Colonic mucosa (tissue), 4 donors: Measurements from ENCODE around the gene FARSB. TPM values are rescaled to one million over a fixed set of nuclear protein-coding genes. Genes with fewer than 3 reads are reported as not detected.

ENCODE experiments used
- DNase-seq: peaks from one replicate; pipeline ENCODE4 v3.0.0-alpha.2; 2020
- H3K27ac ChIP-seq: fragments of 200-600 bp; one replicate; pipeline ENCODE4 v1.8.0; 2021
- H3K27me3 ChIP-seq: fragments of 200-600 bp; one replicate; pipeline ENCODE4 v1.8.0; 2021
- H3K36me3 ChIP-seq: fragments of 200-600 bp; one replicate; pipeline ENCODE4 v1.8.0; 2021
- H3K4me1 ChIP-seq: fragments of 200-600 bp; one replicate; pipeline ENCODE4 v1.8.0; 2021; ENCODE audit warnings: mild to moderate bottlenecking
- H3K4me3 ChIP-seq: fragments of 200-600 bp; one replicate; pipeline ENCODE4 v1.8.0; 2021
- H3K9ac ChIP-seq, 2 donors: one replicate each; pipeline ENCODE4 v1.7.0; 2013; ENCODE audit warnings: control low read depth in 2 of 2, low read depth in 2 of 2, low read length in 2 of 2
- H3K9me3 ChIP-seq: fragments of 200-600 bp; one replicate; pipeline ENCODE4 v1.8.0; 2021
- CTCF ChIP-seq: fragments of 200-600 bp; IDR thresholded peaks from one replicate; pipeline ENCODE4 v1.8.0; 2022; ENCODE audit warnings: antibody characterized with exemption, mild to moderate bottlenecking
- intact Hi-C: fragments of 100-400 bp; cut with DNase I; formaldehyde crosslinking; loops from one replicate; pipeline ENCODE4 v1.14.1; 2022
- total RNA-seq, 2 donors: library from RNA; stranded (reverse); fragmentation: NEBNext Ultra II Directional in 1 of 2; extraction: Animal tissue kit (Norgen Biotek cat#: 25700) in 1 of 2; gene quantifications; one replicate each; pipeline ENCODE4 v1.2.1, GENCODE V29; 2021
- donor health status: healthy.
- donor health status: DM: no; HTN: no; CAD: no.
- donor health status: DM: no; HTN: no; CAD: no.

FARSB gene
- total RNA-seq, 2 donors from 2014 or later, result 21.9 to 34.6 TPM

GRCh38 chr2:222627764-222628163 lies 28.1 kb downstream of the FARSB start:
- Histone ChIP-seq H3K9ac (no peak overlapping the region), H3K4me1 (no peaks in the 10 kb centered on the region), H3K27ac (no peak overlapping the region), H3K27me3 (no peaks in the 10 kb centered on the region), H3K36me3 (no peaks in the 10 kb centered on the region), H3K4me3 (no peak overlapping the region), H3K9me3 (no peaks in the 10 kb centered on the region)
- intact Hi-C loops, result no loop called here
- TF ChIP-seq CTCF, result no peak
- no peak for DNase-seq

- no peaks in the 10 kb centered on the region for H3K36me3 ChIP-seq
- no peak for TF ChIP-seq CTCF
These were observed 32.1 kb downstream of the FARSB start for GRCh38 chr2:222623756-222624309.

GRCh38 chr2:222622910-222623309 lies 33.0 kb downstream of the FARSB start:
- H3K36me3 ChIP-seq, result no peaks in the 10 kb centered on the region
- no peak for DNase-seq
- no peak for TF ChIP-seq CTCF
- no peaks in the 10 kb centered on the region for H3K9me3 ChIP-seq
- no peaks in the 10 kb centered on the region for H3K27me3 ChIP-seq
- no peak overlapping the region for H3K27ac ChIP-seq
- no peak overlapping the region for H3K4me3 ChIP-seq
- intact Hi-C loops, result no loop called here
- no peaks in the 10 kb centered on the region for H3K4me1 ChIP-seq
- H3K9ac ChIP-seq, result no peak overlapping the region

More at GRCh38 chr2:222623756-222624309, 32.1 kb downstream of the FARSB start:
- Histone ChIP-seq H3K27me3 (no peaks in the 10 kb centered on the region), H3K4me1 (no peaks in the 10 kb centered on the region), H3K9me3 (no peaks in the 10 kb centered on the region), H3K4me3 (no peak overlapping the region), H3K9ac (no peak overlapping the region), H3K27ac (no peak overlapping the region)
- intact Hi-C loops, result no loop called here
- DNase-seq, result no peak

- Histone ChIP-seq H3K9me3 (no peaks in the 10 kb centered on the region), H3K27me3 (no peaks in the 10 kb centered on the region), H3K4me3 (no peak overlapping the region), H3K4me1 (no peaks in the 10 kb centered on the region), H3K36me3 (no peaks in the 10 kb centered on the region), H3K27ac (no peak overlapping the region), H3K9ac (no peak overlapping the region)
- no peak for DNase-seq
- intact Hi-C loops, result no loop called here
- no peak for TF ChIP-seq CTCF
These were observed 34.0 kb downstream of the FARSB start for GRCh38 chr2:222621893-222622292.

GRCh38 chr2:222615320-222615719 lies 40.6 kb downstream of the FARSB start:
- no peak for DNase-seq
- H3K27me3 ChIP-seq, result no peaks in the 10 kb centered on the region
- H3K27ac ChIP-seq, result no peak overlapping the region
- no peaks in the 10 kb centered on the region for H3K4me1 ChIP-seq
- no peak for TF ChIP-seq CTCF
- intact Hi-C loops, result no loop called here
- H3K36me3 ChIP-seq, result peaks cover 10% of the 10 kb centered on the region
- H3K9ac ChIP-seq, result no peak overlapping the region
- no peak overlapping the region for H3K4me3 ChIP-seq
- H3K9me3 ChIP-seq, result no peaks in the 10 kb centered on the region
